Stimulated activated CD8-positive, alpha-beta memory T cell treated with anti-CD3 and anti-CD28 coated beads, Interleukin-12 subunit alpha, Interleukin-12 subunit beta, amount 100 ng/mL, for 1 hour (primary cell): ENCODE measurements around the gene ZBTB20.

Source experiments
- DNase-seq: peaks from one replicate; pipeline ENCODE4 v3.0.0-alpha.2; 2020; ENCODE audit warnings: low read depth

The ZBTB20 gene

GRCh38 chr3:114364806-114365654, 782.1 kb downstream of the ZBTB20 start:
- no peak for DNase-seq

- DNase-seq, result no peak
Observed at GRCh38 chr3:114363554-114364202, 783.4 kb downstream of the ZBTB20 start.

- DNase-seq, result no peak
Observed at GRCh38 chr3:114362815-114363214, 784.3 kb downstream of the ZBTB20 start.

GRCh38 chr3:114361391-114361790, 785.7 kb downstream of the ZBTB20 start:
- no peak for DNase-seq

- DNase-seq, result no peak
Observed at GRCh38 chr3:114356525-114356924, 790.6 kb downstream of the ZBTB20 start.

- DNase-seq, result no peak
Observed at GRCh38 chr3:114356066-114356465, 791.0 kb downstream of the ZBTB20 start.

- DNase-seq, result no peak
Observed at GRCh38 chr3:114355653-114356052, 791.4 kb downstream of the ZBTB20 start.

GRCh38 chr3:114351822-114352145, 795.3 kb downstream of the ZBTB20 start:
- no peak for DNase-seq

GRCh38 chr3:114351123-114351821, 795.8 kb downstream of the ZBTB20 start:
- no peak for DNase-seq

- DNase-seq, result no peak
Observed at GRCh38 chr3:114350690-114351089, 796.4 kb downstream of the ZBTB20 start.

- DNase-seq, result no peak
Observed at GRCh38 chr3:114350271-114350670, 796.8 kb downstream of the ZBTB20 start.

GRCh38 chr3:114344492-114344891, 802.6 kb downstream of the ZBTB20 start:
- DNase-seq, result no peak

- DNase-seq, result no peak
Observed at GRCh38 chr3:114338651-114339357, 808.3 kb downstream of the ZBTB20 start.

- DNase-seq, result no peak
Observed at GRCh38 chr3:114336857-114337256, 810.2 kb downstream of the ZBTB20 start.

GRCh38 chr3:114336122-114336697, 810.9 kb downstream of the ZBTB20 start:
- DNase-seq, result no peak

GRCh38 chr3:114333923-114334240, 813.2 kb downstream of the ZBTB20 start:
- DNase-seq, result no peak

- no peak for DNase-seq
Observed at GRCh38 chr3:114333180-114333922, 813.7 kb downstream of the ZBTB20 start.

- DNase-seq, result no peak
Observed at GRCh38 chr3:114332342-114333179, 814.5 kb downstream of the ZBTB20 start.

GRCh38 chr3:114331710-114332109, 815.4 kb downstream of the ZBTB20 start:
- DNase-seq, result no peak

GRCh38 chr3:114331007-114331406, 816.1 kb downstream of the ZBTB20 start:
- DNase-seq, result no peak

GRCh38 chr3:114329823-114330222, 817.3 kb downstream of the ZBTB20 start:
- DNase-seq, result no peak
